SH-SY5Y (cell line): Measurements from ENCODE around the gene TMEM169.

Experiments used
- GATA2 ChIP-seq: IDR thresholded peaks from 2 replicates; pipeline ENCODE4 v1.6.1; 2011; ENCODE audit warnings: mild to moderate bottlenecking, low read depth, low read length
- GATA3 ChIP-seq: IDR thresholded peaks from 2 replicates; pipeline ENCODE4 v1.6.1; 2011; ENCODE audit warnings: low read depth, mild to moderate bottlenecking, low read length, moderate library complexity

TMEM169 gene

DNA sequence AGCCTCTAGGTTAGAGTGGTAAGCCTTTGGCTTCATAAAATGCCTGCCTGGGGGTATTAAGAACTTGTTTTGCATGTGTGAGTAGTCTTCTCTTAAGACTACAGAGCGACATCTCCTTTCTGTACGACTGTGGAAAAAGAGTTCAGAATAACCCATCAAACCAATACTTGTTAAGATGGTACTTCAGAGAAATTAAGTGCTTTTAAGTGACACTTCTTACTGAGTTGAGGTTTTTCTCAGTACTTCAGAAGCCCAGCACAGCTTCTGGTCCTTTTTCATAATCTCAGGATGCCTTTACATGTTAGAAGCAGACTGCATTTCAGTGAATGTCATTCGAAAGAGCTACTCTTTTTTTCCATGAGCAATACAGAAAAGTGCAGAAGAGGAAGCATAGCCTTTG is 38.3 kb downstream of the TMEM169 start:
- TF ChIP-seq GATA2 (no peak), GATA3 (no peak)

DNA sequence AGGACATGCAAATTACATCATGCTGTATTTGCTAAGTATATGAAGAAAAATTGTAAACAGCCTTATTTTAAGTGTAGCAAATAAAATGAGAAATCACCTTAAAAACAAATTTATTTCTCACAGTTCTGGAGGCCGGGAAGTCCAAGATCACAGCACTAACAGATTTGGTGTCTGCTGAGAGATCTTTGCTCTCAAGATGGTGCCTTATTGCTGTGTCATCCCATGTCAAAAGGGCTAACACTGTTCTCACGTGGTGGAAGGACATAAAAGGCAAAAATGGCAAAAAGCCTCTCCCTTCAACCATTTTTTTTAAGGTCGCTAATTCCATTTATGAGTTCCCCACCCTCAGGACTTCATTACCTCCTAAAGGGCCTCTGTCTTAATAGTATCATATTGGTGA is 39.5 kb downstream of the TMEM169 start:
- TF ChIP-seq GATA2 (no peak), GATA3 (no peak)

DNA sequence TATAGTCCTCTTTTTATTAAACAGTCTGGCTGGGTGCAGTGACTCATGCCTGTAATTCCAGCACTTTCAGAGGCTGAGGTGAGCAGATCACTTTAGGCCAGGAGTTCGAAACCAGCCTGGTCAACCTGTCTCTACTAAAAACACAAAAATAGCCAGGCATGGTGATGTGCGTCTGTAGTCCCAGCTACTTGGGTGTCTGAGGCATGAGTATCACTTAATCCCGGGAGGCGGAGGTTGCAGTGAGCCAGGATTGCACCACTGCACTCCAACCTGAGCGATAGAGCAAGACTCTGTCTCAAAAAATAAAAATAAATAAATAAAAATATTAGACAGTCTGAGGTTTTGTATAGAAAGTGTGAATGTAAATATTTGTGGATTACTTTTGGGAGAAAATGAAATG is 45.2 kb downstream of the TMEM169 start:
- TF ChIP-seq GATA3 (no peak), GATA2 (no peak)

DNA sequence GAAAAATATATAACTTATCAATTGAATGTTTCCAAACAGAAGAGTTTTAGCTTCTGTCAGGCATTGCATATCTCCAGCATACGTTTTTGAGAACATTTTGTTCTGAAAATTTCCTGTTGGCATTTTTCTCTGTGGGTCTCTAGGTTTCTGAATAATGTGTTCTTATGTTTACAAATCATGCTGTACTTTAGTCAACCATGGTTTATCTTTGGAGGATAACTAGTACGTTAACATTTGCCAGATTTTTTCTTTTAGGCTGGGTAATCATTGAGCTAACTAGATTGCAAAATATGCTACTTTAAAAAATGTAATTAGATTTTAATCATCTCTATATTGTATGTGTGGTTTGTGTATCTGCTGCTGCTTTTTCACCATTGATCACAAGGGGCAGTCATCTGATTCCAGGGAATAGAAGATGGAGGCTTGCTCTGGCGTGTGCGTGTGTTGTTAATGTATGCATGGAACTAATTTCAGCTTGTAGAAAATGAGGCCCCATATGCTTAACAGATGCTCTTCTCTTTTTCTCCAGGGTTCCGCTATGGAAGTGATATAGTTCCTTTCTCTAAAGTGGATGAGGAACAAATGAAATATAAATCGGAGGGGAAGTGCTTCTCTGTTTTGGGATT is 48.7 kb downstream of the TMEM169 start:
- TF ChIP-seq GATA2 (no peak), GATA3 (no peak)

DNA sequence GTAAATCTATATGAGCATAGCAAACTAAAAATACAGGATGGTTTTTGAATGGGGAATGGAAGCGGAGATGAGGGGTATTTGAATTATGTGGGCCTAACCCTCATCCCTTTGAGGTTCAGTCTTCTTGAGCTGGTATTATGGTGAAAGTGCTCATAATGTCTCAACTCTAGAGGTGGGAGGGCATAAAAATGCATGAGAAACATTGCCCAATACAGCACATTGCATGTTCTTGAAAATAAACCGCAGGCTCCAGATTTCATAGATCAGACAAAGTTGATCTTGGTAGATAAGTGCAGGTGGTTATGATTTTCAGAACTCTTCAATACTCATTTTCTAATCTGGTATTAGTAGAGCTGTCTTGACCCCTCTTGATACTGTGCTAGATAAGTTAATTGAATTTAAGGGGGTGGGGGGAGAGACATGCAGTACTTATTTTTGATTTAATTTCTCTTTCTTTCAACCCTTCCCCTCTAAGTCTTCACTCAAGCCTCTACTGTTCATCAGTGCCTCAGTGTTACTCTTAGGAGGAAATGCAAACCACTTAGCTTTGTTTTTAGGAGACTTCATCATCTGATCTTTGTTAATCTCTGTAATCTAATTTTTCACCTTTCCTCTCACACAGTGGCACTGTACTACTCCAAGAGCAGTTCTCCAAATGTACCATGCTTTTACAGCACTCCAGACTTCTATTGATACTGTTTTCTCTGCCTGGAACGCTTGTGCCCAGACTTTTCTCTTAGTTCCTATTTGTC is 49.6 kb downstream of the TMEM169 start:
- TF ChIP-seq GATA2 (no peak), GATA3 (no peak)

DNA sequence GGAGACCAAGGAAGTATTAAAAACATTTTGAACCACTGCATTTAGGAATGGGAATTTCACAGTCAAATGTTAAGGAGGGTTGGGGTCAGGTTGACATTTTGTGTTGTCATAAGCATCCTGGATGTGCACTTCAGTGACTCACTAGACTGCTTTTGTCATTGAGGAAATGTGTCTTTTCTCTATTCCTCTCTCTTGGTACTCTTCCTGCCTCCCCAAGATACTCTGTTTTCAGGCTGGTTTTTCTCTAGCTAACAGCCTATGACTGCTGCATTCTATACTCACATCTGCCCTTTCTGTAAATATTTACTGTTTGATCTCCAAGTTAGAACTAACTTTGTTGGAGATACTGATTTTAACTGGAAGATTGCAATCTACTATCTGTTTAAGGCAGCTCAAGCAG is 50.9 kb downstream of the TMEM169 start:
- TF ChIP-seq GATA3, result no peak
- TF ChIP-seq GATA2, result no peak

DNA sequence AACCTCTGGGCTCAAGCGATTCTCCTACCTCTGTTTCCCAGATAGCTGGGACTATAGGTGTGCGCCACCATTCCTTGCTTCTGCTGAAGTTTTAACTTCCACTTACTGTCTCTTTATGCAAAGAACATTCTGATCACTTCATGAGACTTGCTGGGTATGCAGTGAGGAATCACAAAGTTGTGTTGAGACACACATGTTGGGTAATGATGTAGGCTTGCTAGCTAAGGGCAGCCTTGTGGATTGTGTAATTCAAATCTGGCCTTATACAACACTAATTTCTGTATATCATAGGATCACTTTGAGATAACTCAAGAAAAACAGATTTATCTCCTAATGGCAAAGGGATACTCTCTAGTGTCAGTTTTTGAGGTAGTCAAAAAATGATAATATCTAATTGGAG is 51.7 kb downstream of the TMEM169 start:
- TF ChIP-seq GATA3 (no peak), GATA2 (no peak)

DNA sequence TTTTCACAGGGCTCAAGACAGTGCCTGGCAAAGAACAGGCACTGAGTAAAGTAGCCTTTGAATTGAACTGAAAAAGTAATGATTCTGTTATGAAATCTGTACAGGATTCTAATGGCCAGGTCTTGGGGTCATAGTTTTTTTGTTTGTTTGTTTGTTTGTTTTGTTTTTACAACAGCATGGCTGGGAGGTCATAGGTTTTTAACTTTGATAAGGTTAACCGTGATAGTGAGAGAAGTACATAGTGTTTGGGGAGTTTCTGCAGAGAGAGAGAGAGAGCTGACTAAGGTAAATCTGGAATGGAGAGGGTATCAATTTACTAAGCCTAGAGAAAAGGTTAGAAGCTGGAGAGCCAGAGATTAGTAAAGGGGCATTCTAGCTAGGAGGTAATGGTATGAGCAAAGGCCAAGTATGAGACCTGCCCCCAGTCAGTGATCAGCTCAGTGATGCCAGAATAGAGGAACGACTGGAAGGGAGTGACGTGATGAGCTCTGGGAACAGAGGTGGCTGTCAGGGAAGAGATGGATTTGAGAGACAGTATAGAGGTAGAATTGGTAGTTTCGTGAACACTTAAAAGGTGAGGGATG is 53.3 kb downstream of the TMEM169 start:
- no peak for TF ChIP-seq GATA2
- TF ChIP-seq GATA3, result no peak

DNA sequence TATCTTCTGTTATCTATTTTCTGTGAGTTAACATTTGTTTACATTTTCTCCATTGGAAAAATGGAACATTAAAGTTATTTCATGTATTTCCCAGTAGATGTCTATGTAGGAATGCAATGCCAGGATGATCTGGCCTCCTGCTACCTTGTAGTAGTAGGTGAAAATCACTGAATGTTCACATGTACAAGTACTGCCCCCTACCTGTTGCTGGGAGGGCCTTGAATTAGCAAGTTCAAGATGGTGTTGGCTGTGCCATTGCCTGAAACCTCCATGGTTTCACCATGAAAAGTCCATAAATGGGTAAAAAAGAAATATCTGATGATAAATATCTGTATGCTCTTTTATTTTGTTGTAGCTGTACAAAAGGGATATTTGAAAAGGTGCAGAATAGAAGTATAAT is 58.2 kb downstream of the TMEM169 start:
- TF ChIP-seq GATA3, result no peak
- no peak for TF ChIP-seq GATA2

DNA sequence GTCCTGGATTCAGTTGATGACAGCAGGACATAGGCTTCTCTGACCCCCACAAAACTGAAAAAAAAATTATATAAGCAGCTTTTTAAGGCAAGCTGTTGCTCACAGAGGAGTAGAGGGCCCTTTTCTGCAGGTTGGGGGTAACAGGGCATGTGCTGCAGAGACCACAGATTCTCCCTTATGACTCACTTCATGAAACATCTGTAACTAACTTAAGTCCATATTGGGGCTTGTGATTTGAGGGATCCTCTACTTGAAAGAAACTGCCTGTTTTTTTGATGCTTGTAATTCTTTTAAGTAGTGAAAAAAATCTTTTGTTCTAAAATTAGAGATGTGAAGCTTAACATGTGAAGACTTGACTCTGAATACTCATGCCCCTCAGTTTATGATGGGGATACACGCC is 60.8 kb downstream of the TMEM169 start:
- TF ChIP-seq GATA2 (no peak), GATA3 (no peak)

DNA sequence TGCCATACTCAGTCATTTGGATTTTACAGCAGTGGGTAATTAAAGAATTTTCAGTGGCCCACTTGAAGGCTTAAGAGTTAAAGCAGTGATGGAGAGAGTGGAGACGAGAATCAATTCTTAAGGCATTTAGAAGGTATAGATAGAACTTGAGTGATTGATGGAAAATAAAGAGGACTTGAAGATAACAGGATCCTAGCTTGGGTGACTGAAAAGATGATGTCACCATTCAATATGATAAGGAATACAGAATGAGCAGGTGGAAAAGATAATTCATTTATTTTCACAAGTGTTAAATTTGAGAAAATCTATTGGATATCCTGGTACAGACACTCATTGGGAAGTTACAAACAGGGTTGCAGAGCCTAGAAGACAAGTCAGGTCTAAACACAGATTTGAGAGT is 62.7 kb downstream of the TMEM169 start:
- TF ChIP-seq GATA3 (no peak), GATA2 (no peak)

DNA sequence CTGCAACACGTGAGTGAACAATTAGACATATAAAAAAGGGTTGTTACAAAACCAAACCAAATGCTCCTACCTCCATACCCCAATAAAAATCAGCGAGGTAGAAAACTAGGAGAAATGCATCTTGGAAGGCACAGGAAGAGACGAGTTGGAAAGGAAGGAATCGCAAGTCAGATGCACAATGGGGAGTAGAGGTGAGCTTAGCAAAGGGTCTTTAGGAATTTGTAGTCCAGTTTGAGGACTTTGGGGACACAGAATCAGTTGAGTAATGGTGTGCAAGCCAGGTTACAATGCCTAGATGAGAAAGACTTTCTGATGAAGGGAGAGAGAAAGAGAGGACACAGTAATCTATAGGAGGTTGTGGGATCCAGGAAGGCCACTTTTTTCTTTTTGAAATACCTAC is 63.1 kb downstream of the TMEM169 start:
- TF ChIP-seq GATA3 (no peak), GATA2 (no peak)

DNA sequence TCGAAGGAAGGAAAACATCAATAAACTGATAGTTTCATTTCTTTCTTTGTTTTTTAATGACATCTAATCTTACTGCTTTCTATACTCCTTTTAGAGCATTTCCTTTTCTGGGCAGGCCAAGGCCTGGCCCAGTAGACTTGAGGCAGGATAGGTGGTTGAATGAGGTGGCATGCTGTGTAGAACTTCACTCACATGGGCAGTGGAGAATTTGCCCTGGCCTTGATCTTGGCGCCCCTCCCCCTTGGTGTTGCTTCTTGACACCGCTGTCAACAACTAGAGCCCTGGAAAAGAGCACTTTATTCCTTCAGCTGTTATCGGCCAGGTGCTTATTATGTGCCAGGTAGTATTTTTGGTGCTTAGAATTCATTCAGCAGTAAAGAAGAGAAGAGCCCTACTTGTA is 64.9 kb downstream of the TMEM169 start:
- no peak for TF ChIP-seq GATA2
- TF ChIP-seq GATA3, result no peak

DNA sequence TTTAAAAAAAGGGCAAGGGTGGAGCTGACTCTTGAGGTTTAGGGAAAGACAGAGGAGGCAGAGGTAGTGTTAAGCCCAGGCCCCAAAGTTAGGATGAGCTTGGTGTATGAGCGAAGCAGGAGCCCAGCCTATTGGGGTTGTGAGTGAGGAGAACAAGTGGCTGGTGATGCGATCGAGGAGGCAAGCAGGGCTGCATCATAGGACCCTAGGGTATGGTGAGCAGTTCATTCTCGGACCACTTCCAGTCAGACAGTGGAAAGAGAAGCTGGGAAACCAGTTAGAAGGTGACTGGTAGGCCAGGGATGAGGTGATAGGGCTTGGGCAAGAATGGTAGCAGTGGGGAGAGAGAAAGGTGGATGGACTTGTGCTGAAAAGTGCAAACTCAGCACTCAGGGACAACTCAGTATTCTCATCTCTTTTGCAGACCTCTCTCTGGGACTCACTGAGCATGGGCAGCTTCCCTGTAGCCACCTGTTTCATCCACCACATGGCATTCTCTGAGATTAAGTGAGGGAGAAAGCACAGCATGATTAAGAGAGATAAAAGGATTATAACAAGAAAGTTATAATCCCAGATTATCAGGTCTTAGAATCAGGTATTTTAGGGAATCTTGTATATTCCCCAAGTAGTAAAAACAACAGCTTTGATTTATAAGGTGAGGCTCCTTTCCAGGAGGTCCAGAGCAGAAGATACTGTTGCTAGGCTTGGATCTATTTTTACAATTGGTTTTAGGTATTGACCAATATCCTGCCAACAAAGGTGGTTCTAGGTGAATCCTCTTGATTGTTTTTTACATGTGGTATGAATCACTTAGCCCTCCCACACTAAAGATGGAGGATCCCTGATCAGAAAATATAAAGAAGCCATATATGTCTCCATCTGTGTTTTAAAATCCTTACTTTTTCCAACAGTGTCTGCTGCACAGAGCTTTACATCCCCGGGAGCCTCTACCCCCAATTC is 65.7 kb downstream of the TMEM169 start:
- TF ChIP-seq GATA3, result no peak
- TF ChIP-seq GATA2, result no peak

DNA sequence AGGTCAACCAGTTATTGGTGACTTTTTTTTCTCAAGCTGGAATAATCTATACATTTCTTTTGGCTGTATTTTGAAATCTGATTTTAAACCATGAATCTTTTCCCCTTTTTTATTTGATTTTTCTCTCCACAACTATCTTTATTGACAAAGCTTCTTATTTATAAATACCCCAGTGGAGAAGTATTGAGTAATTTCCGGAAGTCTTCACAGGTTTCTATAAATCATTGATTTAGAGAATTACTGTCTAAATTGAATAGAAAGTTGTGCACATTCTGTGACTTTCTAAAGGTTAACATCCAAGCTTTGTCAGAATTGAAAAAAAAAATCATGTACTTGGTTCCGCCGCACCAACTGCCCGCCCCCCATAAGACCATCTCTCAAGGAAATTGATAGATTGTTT is 67.3 kb downstream of the TMEM169 start:
- TF ChIP-seq GATA3 (no peak), GATA2 (no peak)
